Left kidney (tissue), 2 donors: ENCODE data around the gene OTOL1. TPM values are rescaled to one million over a fixed set of nuclear protein-coding genes. Genes with fewer than 3 reads are reported as not detected.

Experiments used
- DNase-seq: peaks from one replicate; pipeline ENCODE4 v3.0.0-alpha.2; 2013
- polyA plus RNA-seq: library from polyadenylated mRNA; unstranded; fragments of 120-200 nt; gene quantifications from one replicate; pipeline ENCODE4 v1.2.1, GENCODE V29; 2013; ENCODE audit not compliant: insufficient read length

OTOL1 gene
- polyA plus RNA-seq, 1 donor = not detected

DNA sequence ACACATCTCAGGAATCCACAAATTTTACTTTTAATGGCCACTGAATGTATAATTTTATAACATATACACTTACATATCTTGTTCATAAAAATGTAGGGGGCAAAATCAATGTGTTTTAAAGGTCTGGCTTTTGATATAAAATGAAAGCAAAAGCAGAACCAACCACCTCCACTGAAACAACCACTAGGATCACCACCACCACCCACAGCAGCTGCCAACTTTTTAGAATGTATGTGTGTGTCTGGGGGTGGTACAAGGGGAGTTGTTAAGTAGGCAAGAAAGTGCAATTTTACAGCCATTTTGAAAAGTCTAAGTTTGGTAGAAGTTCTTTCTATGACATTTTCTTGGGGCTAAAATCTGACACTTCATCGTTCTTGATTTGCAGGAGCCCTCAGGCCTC, 44.0 kb downstream of the OTOL1 start:
- no peak for DNase-seq

DNA sequence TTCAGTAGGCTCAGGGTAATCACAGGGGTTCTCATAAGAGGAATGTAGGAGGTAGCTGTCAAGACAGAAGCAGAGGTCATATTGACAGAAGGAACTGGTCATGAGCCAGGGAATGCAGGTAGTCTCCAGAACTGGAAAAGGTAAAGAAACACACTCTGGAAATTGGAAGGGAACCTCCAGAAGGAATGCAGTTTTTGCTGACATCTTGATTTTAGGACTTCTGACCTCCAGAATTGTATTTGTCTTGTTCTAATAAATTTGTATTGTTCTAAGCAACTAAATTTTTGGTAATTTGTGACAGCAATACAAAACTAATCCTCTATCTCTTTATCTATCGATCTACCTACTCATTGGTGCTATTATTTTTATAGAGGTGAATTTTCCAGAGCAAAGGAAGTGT, 49.2 kb downstream of the OTOL1 start:
- no peak for DNase-seq

DNA sequence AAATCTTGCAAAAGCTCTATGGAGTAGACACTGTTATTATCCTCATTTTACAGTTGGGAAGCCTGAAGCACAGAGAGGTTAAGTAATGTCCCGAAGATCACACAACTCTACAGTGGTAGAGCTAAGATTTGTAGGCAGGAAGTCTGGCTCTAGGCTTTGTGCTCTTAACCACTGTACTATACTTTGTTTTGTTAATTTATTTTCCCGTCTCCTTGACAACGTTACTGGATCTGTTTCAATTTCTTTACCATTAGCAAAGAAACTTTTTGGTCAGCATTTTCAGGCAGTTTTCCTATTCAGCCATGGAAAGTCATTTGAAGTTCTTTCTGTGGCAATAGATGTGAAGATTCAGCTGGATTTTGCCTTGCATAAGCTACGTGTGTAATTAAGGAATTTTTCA, 51.7 kb downstream of the OTOL1 start:
- DNase-seq = peak; percentile 57

DNA sequence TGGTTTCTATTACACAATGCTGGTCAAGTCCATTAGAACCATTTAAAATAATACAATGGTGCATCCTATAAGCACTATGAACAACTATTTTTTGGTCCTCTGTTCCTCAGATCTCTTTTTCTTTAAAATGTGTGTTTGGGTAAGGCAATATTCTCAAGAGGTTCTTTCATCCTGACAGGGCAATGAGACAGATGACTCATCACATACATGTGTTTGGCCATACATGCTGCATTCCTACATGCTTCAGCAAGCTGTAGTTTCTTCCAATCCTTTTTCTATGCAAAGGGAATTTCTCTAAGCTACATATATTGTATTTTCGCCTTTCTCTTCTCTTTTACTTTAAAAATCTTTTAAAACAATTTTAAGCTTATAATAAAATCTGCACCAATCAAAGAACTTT, 52.7 kb downstream of the OTOL1 start:
- no peak for DNase-seq

DNA sequence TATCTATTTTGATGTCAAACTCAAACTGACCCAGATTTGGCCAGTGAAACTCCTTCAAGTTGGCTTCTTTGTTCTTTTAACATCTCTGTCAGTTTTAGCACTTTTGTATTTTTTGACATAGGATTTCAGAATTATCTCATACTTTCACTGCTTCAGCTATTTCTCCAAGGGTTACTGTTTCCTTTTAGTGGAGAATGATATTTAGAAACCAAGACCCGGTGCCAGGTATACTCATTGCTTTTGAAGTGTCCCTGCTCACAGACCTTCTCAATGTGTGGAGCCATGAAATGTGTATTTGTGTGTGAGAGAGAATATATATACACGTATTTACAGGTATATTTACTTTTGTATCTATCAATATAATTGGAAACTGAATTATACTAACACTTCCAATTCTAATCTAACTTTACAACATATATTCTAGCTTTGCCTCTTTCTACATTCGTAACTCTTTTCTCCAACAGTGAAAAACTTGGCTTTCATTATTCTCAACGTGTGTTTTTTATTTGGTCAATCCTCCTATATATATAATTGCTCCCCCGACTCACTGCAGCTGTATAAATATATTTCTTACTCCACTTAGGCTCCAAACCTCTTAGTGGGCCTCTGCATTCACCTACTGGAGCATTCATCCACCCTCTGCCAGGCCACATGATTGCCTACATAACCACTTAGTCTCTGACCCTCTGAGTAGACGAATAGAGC, 54.0 kb downstream of the OTOL1 start:
- no peak for DNase-seq

DNA sequence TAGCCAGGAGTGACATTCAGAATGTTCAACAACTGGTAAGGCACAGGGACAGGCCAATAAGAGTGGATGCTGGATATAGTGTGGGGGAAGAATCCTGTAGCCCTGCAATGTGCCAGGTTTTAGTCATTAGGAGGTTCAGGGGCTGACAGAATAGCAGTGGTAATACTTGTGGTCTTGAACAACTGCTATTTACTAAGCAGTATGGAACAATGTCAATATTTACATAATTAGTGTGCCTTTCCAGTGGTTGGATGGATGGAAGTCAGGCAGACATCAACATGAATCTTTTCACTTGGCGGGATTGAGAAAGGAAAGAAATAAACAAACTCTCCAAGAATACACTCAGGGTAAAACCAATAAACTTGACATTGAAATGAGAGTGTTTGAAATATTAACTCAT, 55.1 kb downstream of the OTOL1 start:
- DNase-seq = no peak

DNA sequence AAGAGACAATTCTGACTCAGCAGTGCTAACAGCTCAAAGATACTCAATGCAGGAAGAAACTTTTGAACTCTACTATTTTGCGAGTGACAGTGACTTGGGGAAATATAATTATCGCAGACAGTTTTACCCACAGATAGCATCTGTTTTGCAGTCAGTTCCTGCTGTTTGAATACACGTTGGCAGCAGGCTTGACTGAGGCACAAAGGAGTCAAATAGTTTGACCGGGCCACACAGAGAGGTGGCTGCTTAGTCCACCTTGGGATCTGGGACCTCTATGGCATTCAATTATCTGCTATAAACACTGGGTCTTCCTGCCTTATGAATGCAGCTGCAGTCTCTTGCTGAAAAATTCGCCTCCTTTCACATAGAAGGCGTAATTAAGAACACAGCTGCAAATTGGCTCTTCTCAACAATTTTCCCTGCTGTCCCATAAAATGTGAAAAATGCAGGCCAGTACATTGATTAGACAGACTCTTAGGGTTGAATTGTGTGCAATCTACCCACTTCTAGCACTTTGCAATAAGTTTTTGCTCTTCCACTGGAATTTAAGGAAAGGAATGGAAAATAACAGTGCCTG, 56.5 kb downstream of the OTOL1 start:
- DNase-seq = no peak

Other genes starting within 250 kb of the OTOL1 start
- 4.7 TPM for gene SPTSSB, start 125.3 kb upstream of the OTOL1 start, polyA plus RNA-seq